Germinal center (tissue), 1 donor: ENCODE measurements around the gene WDFY2.

Experiments used
- DNase-seq: peaks from one replicate; pipeline ENCODE4 v3.0.0; 2012; ENCODE audit warnings: mixed read lengths, low spot score

The WDFY2 gene

GRCh38 chr13:51739027-51739764 is 154.9 kb downstream of the WDFY2 start:
- DNase-seq = no peak

DNA sequence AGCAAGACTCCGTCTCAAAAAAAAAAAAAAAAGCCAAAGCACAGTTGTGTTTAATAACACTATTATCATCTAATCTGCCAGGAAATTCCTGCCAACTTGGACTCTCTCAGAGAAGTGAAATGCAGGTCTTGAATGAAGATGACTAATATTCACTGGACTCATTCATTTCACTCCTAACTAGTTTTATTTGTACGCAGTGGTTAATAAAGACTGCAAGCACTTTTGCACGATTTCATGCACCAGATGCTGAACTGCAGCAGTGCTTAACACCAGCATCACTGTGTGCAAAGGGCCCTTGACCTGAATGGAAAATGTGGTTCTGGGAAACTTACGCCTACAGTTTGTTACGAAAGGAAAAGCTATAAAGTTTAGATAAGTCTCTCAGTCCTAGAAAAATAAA is 156.4 kb downstream of the WDFY2 start:
- DNase-seq = no peak

- DNase-seq = no peak
Observed at GRCh38 chr13:51742031-51742430, 157.8 kb downstream of the WDFY2 start.

DNA sequence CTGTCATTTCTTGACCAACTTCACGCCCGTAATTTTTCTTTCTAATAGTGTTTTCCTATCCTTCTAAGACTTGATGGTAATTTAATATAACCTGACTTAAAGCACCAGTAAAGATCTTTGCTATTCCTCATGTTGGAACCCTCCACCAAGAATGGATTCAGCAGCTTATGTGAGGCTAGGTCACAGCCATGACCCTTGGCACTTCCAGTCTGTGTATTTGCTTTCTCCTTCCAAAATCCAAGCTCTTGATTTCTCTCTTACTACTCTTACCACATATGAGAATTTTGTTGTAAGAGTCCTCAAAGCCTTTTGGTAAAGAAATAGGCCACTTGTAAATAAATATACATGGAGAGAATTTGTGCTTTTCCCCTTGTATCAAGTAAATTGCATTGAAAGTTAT is 158.3 kb downstream of the WDFY2 start:
- no peak for DNase-seq

- DNase-seq = no peak
Observed at GRCh38 chr13:51745243-51745642, 161.0 kb downstream of the WDFY2 start.

DNA sequence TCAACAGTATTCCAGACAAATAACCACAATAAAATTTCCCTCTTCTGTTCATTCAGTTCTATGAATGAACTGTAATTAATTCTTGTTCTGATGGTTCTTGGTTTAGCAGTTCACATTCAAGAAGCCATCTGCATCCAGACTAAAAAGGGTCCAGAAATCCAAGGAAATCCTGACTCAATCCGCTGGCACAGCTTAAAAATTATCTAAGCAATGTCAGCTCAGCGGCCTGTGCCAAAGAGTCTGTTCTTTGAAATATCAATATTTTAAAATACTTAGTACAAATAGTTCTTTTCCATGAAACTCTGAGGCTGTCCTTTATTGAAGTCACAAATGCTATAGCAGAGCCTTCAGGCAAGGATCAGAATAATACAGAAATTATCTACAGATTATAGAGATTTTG is 162.5 kb downstream of the WDFY2 start:
- DNase-seq = no peak

- DNase-seq = no peak
Observed at GRCh38 chr13:51747438-51748434, 163.5 kb downstream of the WDFY2 start.

- no peak for DNase-seq
Observed at GRCh38 chr13:51756651-51757050, 172.4 kb downstream of the WDFY2 start.

DNA sequence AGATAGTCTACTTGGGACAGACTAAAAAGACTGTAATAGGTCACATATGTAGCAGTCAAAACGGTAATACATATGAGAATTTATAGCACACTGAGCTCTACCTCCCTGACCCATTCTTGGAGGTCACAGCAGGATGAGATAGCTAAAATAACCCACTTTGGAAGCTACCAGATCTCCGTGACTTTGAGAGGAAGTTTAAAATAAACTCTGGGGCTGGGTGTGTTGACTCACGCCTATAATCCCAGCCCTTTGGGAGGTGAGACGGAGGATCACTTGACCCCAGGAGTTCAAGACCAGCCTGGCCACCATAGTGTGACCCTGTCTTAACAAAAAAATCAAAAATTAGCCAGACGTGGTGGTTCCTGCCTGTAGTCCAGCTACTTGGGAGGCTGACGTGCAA is 174.4 kb downstream of the WDFY2 start:
- no peak for DNase-seq

- DNase-seq = no peak
Observed at GRCh38 chr13:51759240-51759639, 175.0 kb downstream of the WDFY2 start.

DNA sequence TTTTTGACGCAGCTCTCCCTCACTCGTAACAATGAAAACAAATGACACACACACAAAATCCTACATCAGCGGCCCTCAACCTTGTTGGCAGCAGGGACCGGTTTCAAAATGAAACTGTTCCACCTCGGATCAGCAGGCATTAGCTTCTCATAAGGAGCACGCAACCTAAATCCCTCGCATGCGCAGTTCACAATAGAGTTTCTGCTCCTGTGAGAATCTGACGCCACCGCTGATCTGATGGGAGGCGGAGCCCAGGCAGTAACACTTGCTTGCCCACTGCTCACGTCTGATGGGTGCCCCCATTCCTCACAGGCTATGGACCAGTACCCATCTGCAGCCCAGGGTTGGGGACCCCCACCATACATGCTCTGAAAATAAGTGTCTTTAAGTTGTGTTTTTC is 176.3 kb downstream of the WDFY2 start:
- DNase-seq = no peak

DNA sequence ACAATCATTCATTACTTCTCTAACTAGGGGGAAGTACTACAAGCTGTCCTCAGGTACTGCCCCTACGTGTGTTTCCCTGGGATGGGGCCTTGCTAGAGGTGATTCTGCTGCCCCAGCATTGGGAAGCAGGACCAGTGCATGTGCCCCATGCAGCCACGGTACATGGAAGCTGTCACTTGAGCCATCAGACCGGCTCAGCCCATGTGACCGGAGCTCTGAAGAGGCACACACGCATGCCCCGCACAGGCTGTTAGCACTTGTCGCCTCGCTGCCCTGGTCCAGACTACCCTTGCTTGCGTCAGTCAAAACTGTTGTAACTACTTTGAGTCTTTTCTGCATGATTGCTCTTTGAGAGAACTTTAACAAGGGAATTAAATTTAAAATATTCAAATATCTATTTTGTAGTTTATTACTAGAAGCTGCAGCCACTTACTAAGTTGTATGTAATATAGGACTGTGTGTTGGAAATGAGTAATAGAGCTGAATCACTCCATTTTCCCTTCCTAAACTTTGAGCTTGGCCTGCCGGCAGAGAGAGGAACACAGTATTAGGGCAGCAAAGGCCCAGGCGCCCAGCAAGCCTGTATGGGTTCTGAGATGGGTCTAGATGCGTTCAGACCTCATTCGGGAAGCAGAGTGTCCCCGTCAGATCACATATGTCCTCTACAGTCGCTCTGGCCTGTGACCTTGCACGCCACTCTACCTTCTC is 177.5 kb downstream of the WDFY2 start:
- DNase-seq = no peak

DNA sequence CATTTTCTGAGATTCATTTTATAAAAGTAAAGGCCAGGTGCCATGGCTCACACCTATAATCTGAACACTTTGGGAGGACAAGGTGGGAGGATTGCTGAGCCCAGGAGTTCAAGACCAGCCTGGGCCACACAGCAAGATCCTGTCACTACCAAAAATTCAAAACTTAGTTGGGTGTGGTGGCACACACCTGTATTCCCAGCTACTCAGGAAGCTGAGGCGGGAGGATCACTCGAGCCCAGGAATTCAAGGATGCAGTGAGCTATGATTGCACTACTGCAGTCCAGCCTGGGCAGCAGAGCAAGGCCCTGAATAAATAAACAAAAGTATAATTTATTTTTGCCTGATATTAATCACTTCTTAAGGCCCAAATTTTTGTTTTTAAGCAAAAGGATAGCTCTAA is 179.2 kb downstream of the WDFY2 start:
- DNase-seq = no peak

- peak; percentile 29 for DNase-seq
Observed at GRCh38 chr13:51764184-51765141, 180.2 kb downstream of the WDFY2 start.

DNA sequence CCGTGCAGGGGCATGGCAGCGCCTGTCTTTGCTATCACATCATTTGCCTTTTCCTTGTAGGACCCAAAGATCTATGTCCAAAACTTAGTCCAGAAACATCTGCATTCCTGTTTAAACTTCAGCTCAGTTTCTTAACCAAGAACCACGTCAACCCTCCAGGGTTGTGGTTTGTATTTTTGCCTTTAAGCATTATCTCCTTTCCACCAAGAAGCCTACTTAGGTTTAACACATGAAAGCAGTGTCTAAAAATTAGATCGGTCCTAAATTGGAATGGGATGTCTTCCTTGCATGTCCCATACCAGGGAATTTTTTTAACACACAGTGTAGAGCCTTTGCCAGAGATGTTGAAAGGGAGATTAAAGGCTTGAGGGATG is 180.9 kb downstream of the WDFY2 start:
- no peak for DNase-seq

GRCh38 chr13:51767100-51767499 is 182.8 kb downstream of the WDFY2 start:
- no peak for DNase-seq

DNA sequence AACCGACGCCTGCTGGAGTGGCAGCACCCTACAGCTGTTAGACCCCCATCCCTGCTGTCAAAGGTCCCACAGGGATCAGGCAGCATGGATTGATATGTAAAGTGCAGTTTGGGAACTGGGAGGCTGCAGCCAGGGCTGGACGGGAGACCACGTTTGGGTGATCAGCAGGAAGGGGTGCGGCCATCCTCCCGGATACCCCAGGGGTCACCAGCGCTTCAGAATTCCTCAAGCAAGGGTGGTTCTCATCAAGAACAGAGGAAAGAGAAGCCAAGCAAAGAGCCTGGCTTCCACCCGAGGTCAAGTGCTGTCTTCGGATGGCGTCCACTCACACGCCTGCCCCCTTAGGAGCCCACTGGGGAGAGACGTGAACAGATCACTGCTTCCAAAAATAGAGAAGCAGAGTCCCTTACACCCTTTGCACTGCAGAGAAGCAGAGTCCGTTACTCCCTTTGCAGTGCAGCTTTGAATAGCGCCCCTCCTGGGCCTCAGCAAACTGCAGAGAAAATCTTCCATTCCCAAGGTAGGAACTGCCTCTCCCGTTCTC is 184.2 kb downstream of the WDFY2 start:
- no peak for DNase-seq

- no peak for DNase-seq
Observed at GRCh38 chr13:51768976-51769375, 184.7 kb downstream of the WDFY2 start.

DNA sequence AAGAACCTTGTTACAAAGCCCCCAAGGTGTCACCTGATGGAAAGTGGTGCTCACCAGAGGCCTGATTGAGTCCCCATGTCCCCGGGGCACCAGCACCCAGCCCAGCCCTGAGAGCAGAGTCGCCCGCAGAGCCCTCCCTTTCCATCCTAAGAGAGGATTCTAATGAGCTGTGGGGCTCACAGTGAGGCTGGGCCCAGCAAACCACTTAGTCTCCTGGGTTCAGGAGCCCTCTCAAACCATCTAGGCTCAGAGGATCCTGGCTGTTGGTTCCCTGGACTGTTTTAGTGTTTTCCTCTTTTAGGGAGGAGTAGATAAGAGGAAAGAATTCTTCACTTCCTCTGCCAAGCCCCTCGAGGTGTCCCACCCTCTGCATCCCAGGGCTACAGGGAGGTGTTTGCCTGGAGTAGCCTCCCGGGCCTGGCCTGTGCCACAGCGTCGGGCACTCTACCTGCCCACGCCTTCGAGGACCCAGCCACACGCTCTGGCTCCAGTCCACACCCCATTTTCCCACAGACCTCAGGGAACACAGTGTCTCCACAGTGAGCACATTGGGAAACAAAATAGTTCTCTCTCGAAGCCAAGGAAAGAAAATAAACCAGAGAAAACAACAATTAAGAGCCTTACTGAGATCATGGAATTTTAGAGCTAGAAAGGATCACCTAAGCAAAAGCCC is 185.3 kb downstream of the WDFY2 start:
- DNase-seq = no peak

DNA sequence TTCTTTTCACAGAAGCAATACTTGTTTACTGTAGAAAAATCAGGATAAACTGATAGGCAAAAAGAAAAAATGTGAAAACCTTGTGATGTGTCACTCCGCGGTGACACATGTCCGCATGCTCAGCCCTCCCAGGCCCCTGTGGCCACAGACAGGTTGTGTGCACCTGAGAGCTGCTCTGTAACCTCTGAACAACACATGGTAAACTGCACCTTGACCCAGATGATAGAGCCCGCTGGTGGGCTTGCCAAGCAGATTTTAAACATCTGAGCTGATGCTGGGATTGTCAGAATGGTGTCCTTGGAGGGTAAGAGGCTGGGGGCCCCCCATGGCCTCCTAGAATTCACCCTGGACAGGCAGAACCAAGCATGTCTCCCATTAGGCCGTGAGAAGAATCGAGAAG is 185.9 kb downstream of the WDFY2 start:
- no peak for DNase-seq
